ENCODE measurements around the gene GPD2. TPM values are rescaled to one million over a fixed set of nuclear protein-coding genes. Genes with fewer than 3 reads are reported as not detected.

The GPD2 gene
- total and polyA plus RNA-seq, 2 of the 8 experiments (the other 6 are each of a cell fraction or from before 2014, with no cell fraction given) = 8.4 to 43.1 TPM

GRCh38 chr2:156561326-156561725, 125.1 kb downstream of the GPD2 start:
- FAIRE-seq (no peak), DNase-seq (ENCODE audit: low read depth in 1 of 2, low spot score in 2 of 2) (no peak)
- no peak overlapping the region for H2BK120ac ChIP-seq (replicated peaks; ENCODE audit: low read depth, low read length)
- H3K56ac ChIP-seq (replicated peaks; ENCODE audit: insufficient read length, low read depth, low read length) = no peak overlapping the region
- ChIA-PET POLR2A (ENCODE audit: partially characterized antibody) (no interaction called here), CTCF (ENCODE audit: partially characterized antibody) (interaction anchor here (0.7 to 1.7 kb wide), 5 partner anchors 10 to 931 kb away, joined by 3 to 4 read pairs (median 3); no protein-coding TSS in a partner anchor)
- H3K27me3 ChIP-seq (replicated peaks in 1 of 4; ENCODE audit: control insufficient read depth in 3 of 4, extremely low read depth in 1 of 4, insufficient read depth in 3 of 4, low read length in 3 of 4) = no peaks in the 10 kb centered on the region
- no peaks in the 10 kb centered on the region for H3K9me3 ChIP-seq (ENCODE audit: insufficient read depth in 2 of 2, low read depth in 1 of 2, low read length in 1 of 2)
- H4K8ac ChIP-seq (ENCODE audit: extremely low read depth, insufficient read depth, low read length) = no peak overlapping the region
- H3K14ac ChIP-seq (ENCODE audit: insufficient read length) = no peak overlapping the region
- H2BK20ac ChIP-seq (ENCODE audit: low read length) = no peak overlapping the region
- H3K27ac ChIP-seq (ENCODE audit: low read depth, low read length) = no peak overlapping the region
- no peak overlapping the region for H2AFZ ChIP-seq (ENCODE audit: low read length)
- H4K91ac ChIP-seq (replicated peaks; ENCODE audit: insufficient read length, low read length) = no peak overlapping the region
- H2AK5ac ChIP-seq (ENCODE audit: low read depth, low read length) = no peak overlapping the region
- no peak overlapping the region for H3K9ac ChIP-seq (replicated peaks in 1 of 4; ENCODE audit: extremely low read depth in 1 of 4, low read depth in 3 of 4, low read length in 3 of 4)
- peaks cover 0 to 4% (median 2%) of the 10 kb centered on the region in 4 experiments; a peak in 3 of 8 replicates for H3K36me3 ChIP-seq (ENCODE audit: control insufficient read depth in 2 of 4, insufficient read depth in 4 of 4, low read length in 3 of 4)
- H2BK5ac ChIP-seq (ENCODE audit: low read depth, low read length) = no peak overlapping the region
- no peak overlapping the region for H3K4me2 ChIP-seq (ENCODE audit: insufficient read depth in 1 of 2, low read depth in 2 of 2, low read length in 2 of 2)
- H3K79me1 ChIP-seq (ENCODE audit: low read depth, low read length) = no peaks in the 10 kb centered on the region
- H2BK12ac ChIP-seq (ENCODE audit: low read depth, low read length) = no peak overlapping the region
- H3K23ac ChIP-seq (ENCODE audit: insufficient read length) = no peak overlapping the region
- no peak overlapping the region for H3K18ac ChIP-seq (ENCODE audit: extremely low read depth, low read length)
- H3K4me3 ChIP-seq (ENCODE audit: extremely low read depth in 1 of 4, insufficient read depth in 2 of 4, low read depth in 3 of 4, low read length in 4 of 4) = no peak overlapping the region
- no peak overlapping the region for H2BK15ac ChIP-seq (ENCODE audit: low read length)
- no peak overlapping the region for H3K4ac ChIP-seq (replicated peaks; ENCODE audit: insufficient read length, low read depth, low read length)
- H3K4me1 ChIP-seq (replicated peaks in 1 of 4; ENCODE audit: control insufficient read depth in 3 of 4, insufficient read depth in 4 of 4, low read length in 3 of 4) = no peaks in the 10 kb centered on the region; a peak in 1 of 7 replicates
- no peaks in the 10 kb centered on the region for H3K23me2 ChIP-seq (ENCODE audit: low read depth, low read length)
- TF ChIP-seq BRCA1 (IDR thresholded peaks at IDR 0.05; ENCODE audit: low read depth, low read length) (no peak), GABPA (IDR thresholded peaks at IDR 0.05; ENCODE audit: borderline replicate concordance, insufficient read depth, low read length) (no peak)
- no peaks in the 10 kb centered on the region for H3K79me2 ChIP-seq (ENCODE audit: control insufficient read depth in 1 of 2, insufficient read depth in 2 of 2, low read length in 2 of 2)
- WGBS, 2 experiments (ENCODE audit: extremely low coverage in 1 of 2, insufficient coverage in 1 of 2, insufficient read length in 1 of 2, insufficient replicate concordance in 2 of 2, low coverage in 1 of 2, low lambda C conversion rate in 2 of 2, missing lambda C conversion rate in 1 of 2) = 87% methylated on average over 3 of the region's 3 CpGs; no CpG with 5 or more reads in 1 of the 2 experiments
- no peaks in the 10 kb centered on the region for H4K20me1 ChIP-seq (replicated peaks in 1 of 2; ENCODE audit: control insufficient read depth in 1 of 2, insufficient read depth in 2 of 2, low read length in 2 of 2)
- H4K5ac ChIP-seq (ENCODE audit: insufficient read length, low read depth, low read length) = no peak overlapping the region

Measured in H1 (cell line).